ENCODE measurements around the gene DAGLA. TPM values are rescaled to one million over a fixed set of nuclear protein-coding genes. Genes with fewer than 3 reads are reported as not detected.

Gene DAGLA
- total and polyA plus RNA-seq, 2 of the 13 experiments (the other 11 are each of a cell fraction or from before 2014, with no cell fraction given): 2.6 to 3.9 TPM

GRCh38 chr11:61768376-61769076 lies 88.3 kb downstream of the DAGLA start (continued):
- TF ChIP-seq ZSCAN21 (CRISPR knock-in tag; IDR thresholded peaks at IDR 0.05; ENCODE audit: borderline replicate concordance): peak; percentile 33; the same call in 1 of the 2 replicates
- TF ChIP-seq ZNF329 (CRISPR knock-in tag; IDR thresholded peaks at IDR 0.05; ENCODE audit: low read depth): no peak
- TF ChIP-seq EEA1 (CRISPR knock-in tag; IDR thresholded peaks at IDR 0.05; ENCODE audit: borderline replicate concordance): peak; percentile 25; the same call in 1 of the 2 replicates
- TF ChIP-seq, protein P1, sequence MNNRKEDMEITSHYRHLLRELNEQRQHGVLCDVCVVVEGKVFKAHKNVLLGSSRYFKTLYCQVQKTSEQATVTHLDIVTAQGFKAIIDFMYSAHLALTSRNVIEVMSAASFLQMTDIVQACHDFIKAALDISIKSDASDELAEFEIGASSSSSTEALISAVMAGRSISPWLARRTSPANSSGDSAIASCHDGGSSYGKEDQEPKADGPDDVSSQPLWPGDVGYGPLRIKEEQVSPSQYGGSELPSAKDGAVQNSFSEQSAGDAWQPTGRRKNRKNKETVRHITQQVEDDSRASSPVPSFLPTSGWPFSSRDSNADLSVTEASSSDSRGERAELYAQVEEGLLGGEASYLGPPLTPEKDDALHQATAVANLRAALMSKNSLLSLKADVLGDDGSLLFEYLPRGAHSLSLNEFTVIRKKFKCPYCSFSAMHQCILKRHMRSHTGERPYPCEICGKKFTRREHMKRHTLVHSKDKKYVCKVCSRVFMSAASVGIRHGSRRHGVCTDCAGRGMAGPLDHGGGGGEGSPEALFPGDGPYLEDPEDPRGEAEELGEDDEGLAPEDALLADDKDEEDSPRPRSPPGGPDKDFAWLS (CRISPR knock-in tag; IDR thresholded peaks at IDR 0.05; ENCODE audit: borderline replicate concordance): 0 out of 2 replicates have a peak, but pooled peaks have one; percentile 44
- TF ChIP-seq ZBTB10 (CRISPR knock-in tag; IDR thresholded peaks at IDR 0.05; ENCODE audit: borderline replicate concordance): 0 out of 2 replicates have a peak, but pooled peaks have one; percentile 30
- no peak for TF ChIP-seq FOXA1 (IDR thresholded peaks at IDR 0.05)
- TF ChIP-seq FOXA1 (CRISPR knock-in tag; IDR thresholded peaks at IDR 0.05): no peak
